Measurements from ENCODE around the gene DCLRE1B.

GRCh38 chr1:113858418-113858817 lies 46.7 kb upstream of the DCLRE1B start:
- TF ChIP-seq CTCF (IDR thresholded peaks at IDR 0.05) = no peak
- TF ChIP-seq POLR2A (IDR thresholded peaks at IDR 0.05) = no peak
